ENCODE results near the gene RSPH6A.

DNA sequence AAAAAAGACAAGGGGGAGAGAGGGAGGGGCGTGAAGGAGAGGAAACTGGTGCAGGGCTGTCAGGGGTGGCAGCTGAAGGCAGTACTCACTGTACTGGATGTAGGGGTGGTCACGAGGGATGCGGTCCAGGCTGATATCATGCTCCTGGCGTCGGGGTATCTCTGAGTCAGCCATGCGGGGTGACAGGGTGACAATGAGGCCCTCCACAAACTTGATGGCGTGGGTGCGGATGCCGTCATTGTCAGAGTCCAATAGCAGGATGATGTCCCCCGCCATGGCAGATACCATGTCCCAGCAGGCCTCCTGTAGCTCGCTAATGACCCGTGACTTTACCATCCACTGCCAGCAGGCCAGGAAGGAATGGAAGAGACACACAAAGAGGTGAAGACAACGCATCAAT, 32.6 kb upstream of the RSPH6A start:
- TF ChIP-seq, protein P1, sequence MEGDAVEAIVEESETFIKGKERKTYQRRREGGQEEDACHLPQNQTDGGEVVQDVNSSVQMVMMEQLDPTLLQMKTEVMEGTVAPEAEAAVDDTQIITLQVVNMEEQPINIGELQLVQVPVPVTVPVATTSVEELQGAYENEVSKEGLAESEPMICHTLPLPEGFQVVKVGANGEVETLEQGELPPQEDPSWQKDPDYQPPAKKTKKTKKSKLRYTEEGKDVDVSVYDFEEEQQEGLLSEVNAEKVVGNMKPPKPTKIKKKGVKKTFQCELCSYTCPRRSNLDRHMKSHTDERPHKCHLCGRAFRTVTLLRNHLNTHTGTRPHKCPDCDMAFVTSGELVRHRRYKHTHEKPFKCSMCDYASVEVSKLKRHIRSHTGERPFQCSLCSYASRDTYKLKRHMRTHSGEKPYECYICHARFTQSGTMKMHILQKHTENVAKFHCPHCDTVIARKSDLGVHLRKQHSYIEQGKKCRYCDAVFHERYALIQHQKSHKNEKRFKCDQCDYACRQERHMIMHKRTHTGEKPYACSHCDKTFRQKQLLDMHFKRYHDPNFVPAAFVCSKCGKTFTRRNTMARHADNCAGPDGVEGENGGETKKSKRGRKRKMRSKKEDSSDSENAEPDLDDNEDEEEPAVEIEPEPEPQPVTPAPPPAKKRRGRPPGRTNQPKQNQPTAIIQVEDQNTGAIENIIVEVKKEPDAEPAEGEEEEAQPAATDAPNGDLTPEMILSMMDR (IDR thresholded peaks at IDR 0.05; ENCODE audit: insufficient read depth, low read length, poor library complexity, severe bottlenecking) = no peak
- no peak for TF ChIP-seq EZH2phosphoT487 (conservative IDR thresholded peaks at IDR 0.05; ENCODE audit: low read length)
